Upper lobe of right lung (tissue), 1 donor: ENCODE results near the gene NPY5R. TPM values are rescaled to one million over a fixed set of nuclear protein-coding genes. Genes with fewer than 3 reads are reported as not detected.

ENCODE experiments used
- ATAC-seq: fragments of 200-7000 bp; cut with Tn5 transposase; one replicate; pipeline ENCODE4 v1.9.1; 2020; ENCODE audit warnings: mild to moderate bottlenecking, moderate library complexity
- DNase-seq: peaks from one replicate; pipeline ENCODE4 v3.0.0-alpha.2; 2020
- H3K27ac ChIP-seq: fragments of 200-600 bp; one replicate; pipeline ENCODE4 v1.8.0; 2022
- H3K27me3 ChIP-seq: fragments of 200-600 bp; one replicate; pipeline ENCODE4 v1.8.0; 2022; ENCODE audit warnings: mild to moderate bottlenecking
- H3K36me3 ChIP-seq: fragments of 200-600 bp; one replicate; pipeline ENCODE4 v1.8.0; 2022
- H3K4me1 ChIP-seq: fragments of 200-600 bp; one replicate; pipeline ENCODE4 v1.8.0; 2022
- H3K4me3 ChIP-seq: fragments of 200-600 bp; one replicate; pipeline ENCODE4 v1.8.0; 2022; ENCODE audit warnings: mild to moderate bottlenecking
- H3K9me3 ChIP-seq: fragments of 200-600 bp; one replicate; pipeline ENCODE4 v1.8.0; 2022
- intact Hi-C: fragments of 100-400 bp; cut with DNase I; formaldehyde crosslinking; loops from one replicate; pipeline ENCODE4 v1.11.0; 2022
- total RNA-seq: library from RNA; stranded (reverse); fragmentation: NEBNext Ultra II Directional; extraction: Animal tissue kit (Norgen Biotek cat#: 25700); gene quantifications from one replicate; pipeline ENCODE4 v1.2.1, GENCODE V29; 2021
- TF ChIP-seq, protein P1 (sequence below): fragments of 200-600 bp; IDR thresholded peaks from one replicate; pipeline ENCODE4 v1.8.0; 2022; ENCODE audit warnings: antibody characterized with exemption
- donor health status: DM: no; HTN: yes; CAD: no; lungs with severe emphysema.

NPY5R gene
- total RNA-seq, 1 donor from 2014 or later, result 0.38 TPM

GRCh38 chr4:163344147-163345125 lies 744 bp downstream of the NPY5R start:
- H3K4me1 ChIP-seq, result no peaks in the 10 kb centered on the region
- H3K27me3 ChIP-seq, result peaks cover 59% of the 10 kb centered on the region
- H3K27ac ChIP-seq, result no peak overlapping the region
- H3K36me3 ChIP-seq, result no peaks in the 10 kb centered on the region
- intact Hi-C loops, result no loop called here
- H3K9me3 ChIP-seq, result no peaks in the 10 kb centered on the region
- TF ChIP-seq, protein P1, sequence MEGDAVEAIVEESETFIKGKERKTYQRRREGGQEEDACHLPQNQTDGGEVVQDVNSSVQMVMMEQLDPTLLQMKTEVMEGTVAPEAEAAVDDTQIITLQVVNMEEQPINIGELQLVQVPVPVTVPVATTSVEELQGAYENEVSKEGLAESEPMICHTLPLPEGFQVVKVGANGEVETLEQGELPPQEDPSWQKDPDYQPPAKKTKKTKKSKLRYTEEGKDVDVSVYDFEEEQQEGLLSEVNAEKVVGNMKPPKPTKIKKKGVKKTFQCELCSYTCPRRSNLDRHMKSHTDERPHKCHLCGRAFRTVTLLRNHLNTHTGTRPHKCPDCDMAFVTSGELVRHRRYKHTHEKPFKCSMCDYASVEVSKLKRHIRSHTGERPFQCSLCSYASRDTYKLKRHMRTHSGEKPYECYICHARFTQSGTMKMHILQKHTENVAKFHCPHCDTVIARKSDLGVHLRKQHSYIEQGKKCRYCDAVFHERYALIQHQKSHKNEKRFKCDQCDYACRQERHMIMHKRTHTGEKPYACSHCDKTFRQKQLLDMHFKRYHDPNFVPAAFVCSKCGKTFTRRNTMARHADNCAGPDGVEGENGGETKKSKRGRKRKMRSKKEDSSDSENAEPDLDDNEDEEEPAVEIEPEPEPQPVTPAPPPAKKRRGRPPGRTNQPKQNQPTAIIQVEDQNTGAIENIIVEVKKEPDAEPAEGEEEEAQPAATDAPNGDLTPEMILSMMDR, result no peak
- peak; percentile 56 for ATAC-seq
- H3K4me3 ChIP-seq, result peak overlapping the region; percentile 36
- DNase-seq, result no peak

- no peaks in the 10 kb centered on the region for H3K9me3 ChIP-seq
- no peak overlapping the region for H3K4me3 ChIP-seq
- DNase-seq, result no peak
- TF ChIP-seq, protein P1, result no peak
- intact Hi-C loops, result no loop called here
- H3K4me1 ChIP-seq, result no peaks in the 10 kb centered on the region
- no peak overlapping the region for H3K27ac ChIP-seq
- no peaks in the 10 kb centered on the region for H3K36me3 ChIP-seq
- H3K27me3 ChIP-seq, result peaks cover 28% of the 10 kb centered on the region
- no peak for ATAC-seq
These were observed 7.0 kb downstream of the NPY5R start for GRCh38 chr4:163350672-163351071.

GRCh38 chr4:163353054-163353453 lies 9.4 kb downstream of the NPY5R start:
- peaks cover 12% of the 10 kb centered on the region for H3K27me3 ChIP-seq
- no peaks in the 10 kb centered on the region for H3K9me3 ChIP-seq
- intact Hi-C loops, result no loop called here
- no peak overlapping the region for H3K27ac ChIP-seq
- TF ChIP-seq, protein P1, result no peak
- no peaks in the 10 kb centered on the region for H3K4me1 ChIP-seq
- no peaks in the 10 kb centered on the region for H3K36me3 ChIP-seq
- DNase-seq, result no peak
- no peak overlapping the region for H3K4me3 ChIP-seq
- ATAC-seq, result no peak

GRCh38 chr4:163356104-163356503 lies 12.4 kb downstream of the NPY5R start:
- Histone ChIP-seq H3K36me3 (no peaks in the 10 kb centered on the region), H3K4me3 (no peak overlapping the region), H3K9me3 (no peaks in the 10 kb centered on the region), H3K4me1 (no peaks in the 10 kb centered on the region), H3K27me3 (peaks cover 11% of the 10 kb centered on the region), H3K27ac (no peak overlapping the region)
- DNase-seq (no peak), ATAC-seq (no peak)
- intact Hi-C loops, result no loop called here
- TF ChIP-seq, protein P1, result no peak

DNA sequence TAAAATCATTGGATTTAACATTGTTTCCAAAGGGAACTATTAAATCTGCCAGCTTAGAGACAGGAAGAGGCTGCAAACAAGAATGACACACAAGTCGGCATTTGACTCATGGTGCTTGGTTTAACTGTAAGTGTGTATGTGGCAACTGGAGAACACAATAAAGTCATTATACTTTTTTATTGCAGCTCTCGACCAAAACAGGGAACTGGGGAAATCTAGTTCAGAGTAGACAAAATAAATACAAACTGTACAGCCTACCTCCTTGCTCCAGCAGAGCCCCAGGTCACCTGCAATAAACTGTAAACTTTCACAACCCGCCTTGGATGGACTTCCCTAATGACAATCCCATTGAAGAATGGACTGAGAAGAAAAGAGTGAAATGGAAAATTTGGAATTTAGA lies 24.0 kb downstream of the NPY5R start:
- Histone ChIP-seq H3K9me3 (no peaks in the 10 kb centered on the region), H3K36me3 (no peaks in the 10 kb centered on the region), H3K27me3 (no peaks in the 10 kb centered on the region), H3K4me3 (no peak overlapping the region), H3K27ac (no peak overlapping the region), H3K4me1 (no peaks in the 10 kb centered on the region)
- DNase-seq (no peak), ATAC-seq (no peak)
- intact Hi-C loops, result no loop called here
- TF ChIP-seq, protein P1, result no peak
